Adrenal gland (tissue), 5 donors: ENCODE measurements around the gene ANO4.

Source experiments
- POLR2A ChIP-seq, 2 donors: fragments of 450-650 bp; IDR thresholded peaks; one replicate each; pipeline ENCODE4 v1.6.1; 2017; ENCODE audit warnings: antibody characterized with exemption in 2 of 2, mild to moderate bottlenecking in 2 of 2, moderate library complexity in 1 of 2
- TF ChIP-seq, protein P1 (sequence below), 6 experiments: fragments of 450-650 bp in 4 of 6; fragments of 200-600 bp in 2 of 6; sonication (generic) in 1 of 6; IDR thresholded peaks; 1 replicate in 5 of 6; 2 replicates in 1 of 6; pipeline versions ENCODE4 v1.5.1 to v1.8.0; 2016 to 2021; ENCODE audit warnings: antibody characterized with exemption in 6 of 6, mild to moderate bottlenecking in 2 of 6, moderate library complexity in 1 of 6
- donor health status: DM: no; HTN: no; CAD: no.

- TF ChIP-seq, protein P1, sequence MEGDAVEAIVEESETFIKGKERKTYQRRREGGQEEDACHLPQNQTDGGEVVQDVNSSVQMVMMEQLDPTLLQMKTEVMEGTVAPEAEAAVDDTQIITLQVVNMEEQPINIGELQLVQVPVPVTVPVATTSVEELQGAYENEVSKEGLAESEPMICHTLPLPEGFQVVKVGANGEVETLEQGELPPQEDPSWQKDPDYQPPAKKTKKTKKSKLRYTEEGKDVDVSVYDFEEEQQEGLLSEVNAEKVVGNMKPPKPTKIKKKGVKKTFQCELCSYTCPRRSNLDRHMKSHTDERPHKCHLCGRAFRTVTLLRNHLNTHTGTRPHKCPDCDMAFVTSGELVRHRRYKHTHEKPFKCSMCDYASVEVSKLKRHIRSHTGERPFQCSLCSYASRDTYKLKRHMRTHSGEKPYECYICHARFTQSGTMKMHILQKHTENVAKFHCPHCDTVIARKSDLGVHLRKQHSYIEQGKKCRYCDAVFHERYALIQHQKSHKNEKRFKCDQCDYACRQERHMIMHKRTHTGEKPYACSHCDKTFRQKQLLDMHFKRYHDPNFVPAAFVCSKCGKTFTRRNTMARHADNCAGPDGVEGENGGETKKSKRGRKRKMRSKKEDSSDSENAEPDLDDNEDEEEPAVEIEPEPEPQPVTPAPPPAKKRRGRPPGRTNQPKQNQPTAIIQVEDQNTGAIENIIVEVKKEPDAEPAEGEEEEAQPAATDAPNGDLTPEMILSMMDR (IDR thresholded peaks at IDR 0.05) = no peak
- TF ChIP-seq POLR2A (IDR thresholded peaks at IDR 0.05) = no peak
Measured at GRCh38 chr12:100845095-100845494, 50.5 kb downstream of the ANO4 start.
